ENCODE data around the gene SOHLH1. TPM values are rescaled to one million over a fixed set of nuclear protein-coding genes. Genes with fewer than 3 reads are reported as not detected.

SOHLH1 gene
- polyA plus RNA-seq, 3 donors: not detected

GRCh38 chr9:135648494-135649410, 50.5 kb downstream of the SOHLH1 start:
- H3K27ac ChIP-seq (ENCODE audit: low read depth, low read length): no peak overlapping the region
- WGBS, 3 donors: 75 to 83% (median 82%) methylated on average over 10 of the region's 10 CpGs

- H3K27ac ChIP-seq (ENCODE audit: low read depth, low read length): no peak overlapping the region
- WGBS, 3 donors: 76 to 91% (median 91%) methylated on average over 4 of the region's 4 CpGs
These were observed 51.4 kb downstream of the SOHLH1 start for GRCh38 chr9:135647884-135648283.

- no peak overlapping the region for H3K27ac ChIP-seq (ENCODE audit: low read depth, low read length)
- 77 to 85% (median 81%) methylated on average over 5 of the region's 5 CpGs for WGBS, 3 donors
These were observed 54.6 kb downstream of the SOHLH1 start for GRCh38 chr9:135644631-135645218.

Other genes with a start within 250 kb of the SOHLH1 start
- 1 to 10 TPM; 5.3 to 5.9 (median 5.9) TPM for gene PPP1R26, start 219.7 kb downstream of the SOHLH1 start, polyA plus RNA-seq
- gene MRPS2, start 198.8 kb downstream of the SOHLH1 start, polyA plus RNA-seq: 10 to 100 TPM; 29.2 to 62.3 (median 48.9) TPM
- not detected for gene LCN1, start 178.0 kb downstream of the SOHLH1 start, polyA plus RNA-seq
- not detected for gene OBP2A, start 153.4 kb downstream of the SOHLH1 start, polyA plus RNA-seq
- gene PAEP, start 137.7 kb downstream of the SOHLH1 start, polyA plus RNA-seq: not detected
- gene GLT6D1, start 59.9 kb downstream of the SOHLH1 start, polyA plus RNA-seq: not detected
- gene LCN9, start 36.2 kb downstream of the SOHLH1 start, polyA plus RNA-seq: under 1 TPM in 1 of 3 donors, not detected in 2; 0.08 TPM
- gene KCNT1, start 2.7 kb upstream of the SOHLH1 start, polyA plus RNA-seq: 1 to 10 TPM in 1 of 3 donors, under 1 TPM in 2; 0.09 to 1.0 (median 0.34) TPM
- 10 to 100 TPM in 1 of 3 donors, 1 to 10 TPM in 2; 5.7 to 12.0 (median 8.8) TPM for gene CAMSAP1, start 208.1 kb upstream of the SOHLH1 start, polyA plus RNA-seq